Panc1 (cell line): ENCODE measurements around the gene NUDT6.

Experiments used
- CTCF ChIP-seq: fragments of 450-650 bp; IDR thresholded peaks from 2 replicates; pipeline ENCODE4 v1.5.1; 2017; ENCODE audit warnings: mild to moderate bottlenecking
- REST ChIP-seq, 2 experiments: IDR thresholded peaks; 2 replicates each; pipeline ENCODE4 v1.6.1; 2011 to 2012; ENCODE audit warnings: low read depth in 2 of 2, control low read depth in 1 of 2, low read length in 1 of 2, mild to moderate bottlenecking in 1 of 2, moderate library complexity in 1 of 2; ENCODE audit not compliant: insufficient read depth in 1 of 2

GRCh38 chr4:122960611-122961000 lies 38.2 kb upstream of the NUDT6 start:
- no peak for TF ChIP-seq CTCF
- TF ChIP-seq REST (IDR thresholded peaks at IDR 0.05; ENCODE audit: insufficient read depth in 1 of 2, low read depth in 2 of 2, low read length in 1 of 2) = no peak
